Activated B cell treated with CpG ODN at 0.5 μM for 24 hours (primary cell): Measurements from ENCODE around the gene RELB. TPM values are rescaled to one million over a fixed set of nuclear protein-coding genes. Genes with fewer than 3 reads are reported as not detected.

Experiments
- ATAC-seq: fragments of 200-7000 bp; cut with Tn5 transposase; one replicate; pipeline ENCODE4 v1.10.0; 2021; ENCODE audit warnings: low read depth, mild to moderate bottlenecking, moderate library complexity
- CTCF ChIA-PET: fragments of 350-600 bp; sonication (Branson Sonifier 250); formaldehyde crosslinking; loops from one replicate; lab custom pipeline; 2021; ENCODE audit warnings: antibody characterized with exemption; lab: Charles Lee
- POLR2A ChIA-PET: fragments of 350-600 bp; sonication (Branson Sonifier 250); formaldehyde crosslinking; loops from one replicate; lab custom pipeline; 2021; ENCODE audit warnings: antibody characterized with exemption; lab: Charles Lee
- DNase-seq: peaks from one replicate; pipeline ENCODE4 v3.0.0; 2022
- H3K27ac Mint-ChIP-seq: one replicate; pipeline ENCODE4 v1.8.0; 2020; ENCODE audit warnings: mixed read lengths
- H3K27me3 Mint-ChIP-seq: one replicate; pipeline ENCODE4 v1.8.0; 2021; ENCODE audit warnings: mixed read lengths
- H3K36me3 Mint-ChIP-seq: one replicate; pipeline ENCODE4 v1.8.0; 2021; ENCODE audit warnings: low read depth, mixed read lengths
- H3K4me1 Mint-ChIP-seq: one replicate; pipeline ENCODE4 v1.8.0; 2021; ENCODE audit warnings: mixed read lengths
- H3K4me3 Mint-ChIP-seq: one replicate; pipeline ENCODE4 v1.8.0; 2020; ENCODE audit warnings: mild to moderate bottlenecking, mixed read lengths
- H3K9me3 Mint-ChIP-seq: one replicate; pipeline ENCODE4 v1.8.0; 2020; ENCODE audit warnings: mixed read lengths
- intact Hi-C: fragments of 100-400 bp; cut with micrococcal nuclease; formaldehyde crosslinking; loops from one replicate; pipeline ENCODE4 v1.15.1; 2024
- total RNA-seq: library from RNA; stranded (reverse); gene quantifications from 2 replicates; pipeline ENCODE4 v1.2.3, GENCODE V29; 2022
- TF ChIP-seq, protein P1 (sequence below): fragments of 200-600 bp; IDR thresholded peaks from one replicate; pipeline ENCODE4 v1.8.0; 2022; ENCODE audit warnings: antibody characterized with exemption, mild to moderate bottlenecking

Gene RELB
- total RNA-seq, 1 donor from 2014 or later = 135 TPM

DNA sequence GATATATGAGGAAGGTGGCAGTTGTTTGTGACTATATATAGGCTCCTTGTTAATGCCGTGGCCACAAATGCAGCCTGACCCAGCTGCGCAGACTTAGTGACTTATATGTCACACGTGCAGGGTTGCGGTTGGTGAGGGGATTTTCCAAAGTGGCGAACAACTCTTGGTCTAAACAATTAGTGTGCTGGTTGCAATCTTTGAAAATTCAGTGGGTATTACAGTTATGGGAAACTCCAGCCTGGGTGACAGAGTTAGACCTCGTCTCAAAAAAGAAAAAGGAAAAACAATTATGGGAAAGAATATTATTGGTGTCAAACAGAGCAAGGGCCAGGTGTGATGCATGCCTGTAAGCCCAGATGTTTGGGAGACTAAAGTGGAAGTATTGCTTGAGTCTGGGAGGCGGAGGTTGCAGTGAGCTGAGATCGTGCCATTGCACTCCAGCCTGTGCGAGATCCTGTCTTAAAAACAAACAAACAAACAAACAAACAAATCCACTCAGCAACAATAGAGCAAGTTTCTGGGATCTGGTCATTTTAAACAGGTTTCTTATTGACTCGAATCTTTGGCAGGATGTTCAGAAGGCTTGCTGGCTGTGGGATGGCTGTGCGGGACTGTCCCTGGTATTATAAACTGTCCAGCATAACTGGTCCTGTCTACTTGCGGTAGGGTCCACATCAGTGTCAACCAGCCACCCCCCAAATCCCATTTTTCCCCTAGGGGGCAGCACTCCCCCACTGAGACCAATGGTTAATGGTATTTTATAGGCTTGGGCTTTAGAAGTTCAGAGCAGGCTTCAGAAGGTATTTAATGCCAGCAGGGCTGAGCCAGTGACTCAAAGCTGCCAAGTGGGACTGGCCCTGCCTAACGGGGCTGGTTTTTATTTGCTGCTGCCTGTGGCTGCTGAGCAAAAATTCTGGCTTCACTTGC lies 15.4 kb downstream of the RELB start:
- POLR2A ChIA-PET = interaction anchor here (0.6 to 2.4 kb wide), 14 partner anchors 10 to 1435 kb away, joined by 3 to 38 read pairs (median 4); partner anchors contain the start of genes CLASRP, GEMIN7 and RELB
- H3K4me3 Mint-ChIP-seq = peak overlapping the region; percentile 64
- ATAC-seq = peak; percentile 81
- H3K27me3 Mint-ChIP-seq = no peaks in the 10 kb centered on the region
- no peaks in the 10 kb centered on the region for H3K9me3 Mint-ChIP-seq
- intact Hi-C loops = loop anchor here (1.0 to 5.0 kb wide), 7 partner anchors 14 to 264 kb away; partner anchors contain the start of genes BLOC1S3, CLASRP and TRAPPC6A
- H3K4me1 Mint-ChIP-seq = peaks cover 22% of the 10 kb centered on the region
- peak; percentile 62 for DNase-seq
- TF ChIP-seq, protein P1, sequence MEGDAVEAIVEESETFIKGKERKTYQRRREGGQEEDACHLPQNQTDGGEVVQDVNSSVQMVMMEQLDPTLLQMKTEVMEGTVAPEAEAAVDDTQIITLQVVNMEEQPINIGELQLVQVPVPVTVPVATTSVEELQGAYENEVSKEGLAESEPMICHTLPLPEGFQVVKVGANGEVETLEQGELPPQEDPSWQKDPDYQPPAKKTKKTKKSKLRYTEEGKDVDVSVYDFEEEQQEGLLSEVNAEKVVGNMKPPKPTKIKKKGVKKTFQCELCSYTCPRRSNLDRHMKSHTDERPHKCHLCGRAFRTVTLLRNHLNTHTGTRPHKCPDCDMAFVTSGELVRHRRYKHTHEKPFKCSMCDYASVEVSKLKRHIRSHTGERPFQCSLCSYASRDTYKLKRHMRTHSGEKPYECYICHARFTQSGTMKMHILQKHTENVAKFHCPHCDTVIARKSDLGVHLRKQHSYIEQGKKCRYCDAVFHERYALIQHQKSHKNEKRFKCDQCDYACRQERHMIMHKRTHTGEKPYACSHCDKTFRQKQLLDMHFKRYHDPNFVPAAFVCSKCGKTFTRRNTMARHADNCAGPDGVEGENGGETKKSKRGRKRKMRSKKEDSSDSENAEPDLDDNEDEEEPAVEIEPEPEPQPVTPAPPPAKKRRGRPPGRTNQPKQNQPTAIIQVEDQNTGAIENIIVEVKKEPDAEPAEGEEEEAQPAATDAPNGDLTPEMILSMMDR = no peak
- CTCF ChIA-PET = interaction anchor here (0.7 to 1.6 kb wide), 4 partner anchors 15 to 43 kb away, joined by 3 to 6 read pairs (median 4); no protein-coding TSS in a partner anchor
- peaks cover 53% of the 10 kb centered on the region for H3K36me3 Mint-ChIP-seq
- peak overlapping the region; percentile 89 for H3K27ac Mint-ChIP-seq

DNA sequence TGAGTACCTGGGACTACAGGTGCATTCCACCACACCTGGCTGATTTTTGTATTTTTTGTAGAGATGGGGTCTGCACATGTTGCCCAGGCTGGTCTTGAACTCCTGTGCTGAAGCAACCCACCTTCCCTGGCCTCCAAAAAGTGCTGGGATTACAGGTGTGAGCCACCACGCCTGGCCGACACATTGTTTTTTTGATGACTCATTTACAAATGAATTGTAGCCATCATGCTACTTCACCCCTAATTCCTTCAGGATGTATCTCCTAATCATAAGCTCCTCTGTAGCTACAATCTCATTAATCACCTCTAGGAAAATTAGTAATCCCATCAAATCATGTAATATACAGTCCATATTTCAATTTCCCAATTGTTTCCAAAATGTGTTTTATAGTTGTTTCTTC lies 17.9 kb downstream of the RELB start:
- ATAC-seq (no peak), DNase-seq (no peak)
- Mint-ChIP-seq H3K4me1 (peaks cover 22% of the 10 kb centered on the region), H3K4me3 (no peak overlapping the region), H3K36me3 (peaks cover 53% of the 10 kb centered on the region), H3K27ac (no peak overlapping the region), H3K27me3 (no peaks in the 10 kb centered on the region), H3K9me3 (no peaks in the 10 kb centered on the region)
- intact Hi-C loops = loop anchor here (5.0 kb wide), 1 partner anchor 267 kb away; no protein-coding TSS in a partner anchor
- ChIA-PET POLR2A (no interaction called here), CTCF (interaction anchor here (0.9 to 2.3 kb wide), 3 partner anchors 30 to 230 kb away, joined by 3 to 6 read pairs (median 3); no protein-coding TSS in a partner anchor)
- TF ChIP-seq, protein P1 = no peak

DNA sequence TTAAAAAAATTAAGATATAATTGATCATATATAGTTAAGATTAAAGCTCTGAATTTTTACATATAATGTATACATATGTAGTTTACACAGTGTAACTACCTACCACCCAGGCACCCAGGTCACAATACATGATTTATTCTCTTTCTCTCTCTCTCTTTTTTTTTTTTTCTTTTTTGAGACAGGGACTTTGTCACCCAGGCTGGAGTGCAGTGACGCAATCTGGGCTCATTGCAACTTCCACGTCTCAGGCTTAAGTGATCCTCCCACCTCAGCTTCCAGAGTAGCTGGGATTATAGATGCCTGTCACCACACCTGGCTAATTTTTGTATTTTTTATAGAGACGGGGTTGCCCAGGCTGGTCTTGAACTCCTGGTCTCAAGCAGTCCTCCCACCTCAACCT lies 18.8 kb downstream of the RELB start:
- no peak overlapping the region for H3K27ac Mint-ChIP-seq

DNA sequence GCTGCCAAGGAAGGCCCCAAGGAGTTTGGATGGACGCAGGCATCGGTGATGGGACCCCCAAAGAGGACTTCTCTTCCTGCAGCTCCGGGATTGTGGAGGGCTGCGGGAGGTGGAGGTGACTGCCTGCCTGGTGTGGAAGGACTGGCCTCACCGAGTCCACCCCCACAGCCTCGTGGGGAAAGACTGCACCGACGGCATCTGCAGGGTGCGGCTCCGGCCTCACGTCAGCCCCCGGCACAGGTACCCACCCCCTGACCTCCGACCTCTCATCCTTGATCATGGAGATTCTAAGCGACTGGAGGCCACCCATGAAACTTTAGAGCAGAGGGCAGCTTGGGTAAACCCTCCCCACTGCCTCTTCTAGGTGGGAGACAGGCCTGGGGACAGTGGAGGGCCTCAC lies 20.7 kb downstream of the RELB start:
- POLR2A ChIA-PET = interaction anchor here (0.6 to 1.0 kb wide), 4 partner anchors 15 to 1614 kb away, joined by 3 to 13 read pairs (median 4); no protein-coding TSS in a partner anchor
- TF ChIP-seq, protein P1 = no peak
- H3K4me3 Mint-ChIP-seq = no peak overlapping the region
- no peak for ATAC-seq
- peaks cover 55% of the 10 kb centered on the region for H3K36me3 Mint-ChIP-seq
- intact Hi-C loops = no loop called here
- no peak overlapping the region for H3K27ac Mint-ChIP-seq
- peaks cover 7% of the 10 kb centered on the region for H3K4me1 Mint-ChIP-seq
- H3K9me3 Mint-ChIP-seq = no peaks in the 10 kb centered on the region
- CTCF ChIA-PET = no interaction called here
- no peak for DNase-seq
- H3K27me3 Mint-ChIP-seq = no peaks in the 10 kb centered on the region

More for the DNA sequence above, 18.8 kb downstream of the RELB start:
- Mint-ChIP-seq H3K9me3 (no peaks in the 10 kb centered on the region), H3K4me1 (peaks cover 22% of the 10 kb centered on the region), H3K36me3 (peaks cover 51% of the 10 kb centered on the region), H3K27me3 (no peaks in the 10 kb centered on the region), H3K4me3 (no peak overlapping the region)
- no peak for DNase-seq
- intact Hi-C loops = no loop called here
- ChIA-PET POLR2A (no interaction called here), CTCF (interaction anchor here (1.4 to 2.3 kb wide), 2 partner anchors 39 to 229 kb away, joined by 3 to 6 read pairs; no protein-coding TSS in a partner anchor)
- no peak for ATAC-seq
- TF ChIP-seq, protein P1 = no peak

DNA sequence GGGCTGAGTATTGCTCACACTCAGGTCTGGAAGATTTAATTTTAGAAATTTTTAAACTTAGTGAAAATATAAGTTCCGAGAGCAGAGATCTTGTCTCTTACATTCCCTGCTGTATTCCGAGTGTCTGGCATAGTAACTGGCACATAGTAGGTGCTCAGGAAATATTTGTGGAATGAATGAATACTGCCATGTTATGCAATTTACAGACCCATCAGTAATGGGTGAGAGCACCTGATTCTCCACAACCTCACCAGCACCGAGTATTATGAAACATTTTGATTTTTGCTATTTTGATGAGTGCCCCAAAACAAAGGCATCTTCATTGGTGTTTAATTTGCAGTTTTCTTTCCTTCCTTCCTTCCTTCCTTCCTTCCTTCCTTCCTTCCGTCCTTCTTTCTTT lies 21.8 kb downstream of the RELB start:
- intact Hi-C loops = no loop called here
- ChIA-PET CTCF (no interaction called here), POLR2A (interaction anchor here (0.7 to 1.0 kb wide), 2 partner anchors 52 to 84 kb away, joined by 3 to 4 read pairs; no protein-coding TSS in a partner anchor)
- Mint-ChIP-seq H3K36me3 (peaks cover 61% of the 10 kb centered on the region), H3K27ac (no peak overlapping the region), H3K4me1 (peaks cover 5% of the 10 kb centered on the region), H3K27me3 (no peaks in the 10 kb centered on the region), H3K4me3 (no peak overlapping the region), H3K9me3 (no peaks in the 10 kb centered on the region)
- TF ChIP-seq, protein P1 = no peak
- ATAC-seq (no peak), DNase-seq (no peak)
